Activated CD4-positive, alpha-beta T cell treated with anti-CD3 and anti-CD28 coated beads for 36 hours (primary cell): ENCODE results near the gene PSEN2. TPM values are rescaled to one million over a fixed set of nuclear protein-coding genes. Genes with fewer than 3 reads are reported as not detected.
"Not testable (repeated sequence)": the region's sequence is repeated elsewhere in the genome, so short reads cannot be mapped to it uniquely, and the experiment has no call there.

ENCODE experiments used
- ATAC-seq: fragments of 200-7000 bp; cut with Tn5 transposase; one replicate; pipeline ENCODE4 v1.10.0; 2021; ENCODE audit warnings: mild to moderate bottlenecking, moderate library complexity
- CTCF ChIA-PET: fragments of 350-600 bp; sonication (Branson Sonifier 250); formaldehyde crosslinking; loops from one replicate; lab custom pipeline; 2021; ENCODE audit warnings: antibody characterized with exemption; lab: Charles Lee
- POLR2A ChIA-PET: fragments of 350-600 bp; sonication (Branson Sonifier 250); formaldehyde crosslinking; loops from one replicate; lab custom pipeline; 2021; ENCODE audit warnings: antibody characterized with exemption, inconsistent platforms; lab: Charles Lee
- DNase-seq: peaks from one replicate; pipeline ENCODE4 v3.0.0-alpha.2; 2020
- H3K27ac Mint-ChIP-seq: one replicate; pipeline ENCODE4 v1.8.0; 2021; ENCODE audit warnings: mixed read lengths
- H3K27me3 Mint-ChIP-seq: one replicate; pipeline ENCODE4 v1.8.0; 2021; ENCODE audit warnings: mixed read lengths
- H3K36me3 Mint-ChIP-seq: one replicate; pipeline ENCODE4 v1.8.0; 2021; ENCODE audit warnings: low read depth, mixed read lengths
- H3K4me1 Mint-ChIP-seq: one replicate; pipeline ENCODE4 v1.8.0; 2021; ENCODE audit warnings: mixed read lengths
- H3K4me3 Mint-ChIP-seq: one replicate; pipeline ENCODE4 v1.8.0; 2021; ENCODE audit warnings: mild to moderate bottlenecking, moderate library complexity, mixed read lengths
- H3K9me3 Mint-ChIP-seq: one replicate; pipeline ENCODE4 v1.8.0; 2021; ENCODE audit warnings: low read depth, mixed read lengths
- intact Hi-C, 2 experiments: fragments of 100-400 bp; cut with DNase I in 1 of 2; cut with micrococcal nuclease in 1 of 2; formaldehyde crosslinking; loops; one replicate each; pipeline versions ENCODE4 v1.14.2 to v1.15.1; 2022 to 2024; cut with DNase I, micrococcal nuclease
- total RNA-seq, 2 experiments: library from RNA; stranded (reverse); gene quantifications; one replicate each; pipeline ENCODE4 v1.2.3, GENCODE V29; 2021

PSEN2 gene
- total RNA-seq, 2 experiments from 2014 or later = 2.2 to 3.2 TPM

DNA sequence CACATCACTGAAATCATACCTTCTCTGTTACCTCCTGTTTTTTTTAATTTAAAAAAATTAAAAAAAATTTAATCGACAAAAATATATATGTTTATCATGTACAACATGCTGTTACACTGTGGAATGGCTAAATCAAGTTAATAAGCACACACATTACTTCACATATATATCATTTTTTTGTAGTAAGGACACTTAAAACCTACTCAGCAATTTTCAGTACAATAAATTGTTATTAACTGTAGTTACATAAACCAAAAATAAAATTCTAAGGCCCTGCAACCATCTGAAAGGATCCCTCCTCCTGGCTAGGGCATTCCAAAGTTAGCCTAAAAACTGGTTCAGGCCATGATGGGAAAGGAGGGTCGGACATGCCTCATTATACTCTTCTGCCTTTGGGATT, 46.1 kb downstream of the PSEN2 start:
- no peaks in the 10 kb centered on the region for H3K4me1 Mint-ChIP-seq

DNA sequence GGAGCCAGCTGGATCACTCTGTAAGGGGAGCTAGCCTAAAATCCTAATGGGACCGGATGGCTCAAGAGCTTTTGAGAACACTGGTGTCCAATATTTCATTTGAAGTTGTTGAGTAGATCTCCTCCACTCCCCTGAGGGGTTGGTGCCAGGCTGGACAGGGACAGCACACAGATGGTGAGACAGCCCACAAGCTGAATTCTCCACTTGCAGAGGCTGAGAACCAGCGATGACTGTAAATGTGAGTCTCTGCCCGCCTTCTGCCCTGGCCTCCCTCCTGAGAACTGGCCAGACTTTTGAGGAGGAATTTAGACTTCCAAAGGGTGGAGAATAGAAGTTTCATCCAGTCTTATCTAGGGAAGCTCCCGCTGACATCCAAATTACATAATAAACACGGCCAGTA, 49.2 kb downstream of the PSEN2 start:
- DNase-seq (no peak), ATAC-seq (no peak)
- Mint-ChIP-seq H3K9me3 (no peaks in the 10 kb centered on the region), H3K27ac (no peak overlapping the region), H3K36me3 (no peaks in the 10 kb centered on the region), H3K4me3 (no peak overlapping the region), H3K27me3 (peaks cover 1% of the 10 kb centered on the region), H3K4me1 (no peaks in the 10 kb centered on the region)
- intact Hi-C loops = loop anchor here in 1 of 2 experiments (10.0 kb wide), 1 partner anchor 195 kb away; no protein-coding TSS in a partner anchor
- CTCF ChIA-PET = interaction anchor here (0.7 to 1.0 kb wide), 3 partner anchors 11 to 351 kb away, joined by 3 to 4 read pairs (median 3); no protein-coding TSS in a partner anchor
- POLR2A ChIA-PET = no interaction called here

More for the DNA sequence above, 46.1 kb downstream of the PSEN2 start:
- DNase-seq = no peak
- intact Hi-C loops = loop anchor here in 1 of 2 experiments (10.0 kb wide), 1 partner anchor 198 kb away; no protein-coding TSS in a partner anchor
- Mint-ChIP-seq H3K27me3 (peaks cover 1% of the 10 kb centered on the region), H3K27ac (no peak overlapping the region), H3K9me3 (no peaks in the 10 kb centered on the region), H3K36me3 (no peaks in the 10 kb centered on the region), H3K4me3 (no peak overlapping the region)
- POLR2A ChIA-PET = no interaction called here
- ATAC-seq = no peak
- CTCF ChIA-PET = no interaction called here

DNA sequence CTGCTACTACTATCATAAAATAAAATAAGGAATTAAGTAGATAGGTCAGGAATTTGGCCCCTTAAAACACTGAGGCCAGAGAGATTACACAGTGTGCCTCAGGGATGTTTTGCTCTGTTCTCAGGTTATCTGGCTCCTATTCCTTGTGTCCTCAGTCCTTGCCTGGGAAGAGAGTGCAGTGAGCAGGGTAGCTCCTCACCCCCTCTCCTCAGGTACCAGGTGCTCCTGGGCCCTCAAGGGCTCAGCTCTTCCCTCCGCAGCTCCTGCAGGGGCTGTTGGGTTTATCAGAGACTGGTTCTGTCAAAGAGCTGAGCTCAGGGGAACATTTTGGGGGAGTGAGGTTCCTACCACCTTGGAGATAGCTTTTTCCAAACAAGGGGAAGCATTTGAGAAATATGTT, 49.6 kb downstream of the PSEN2 start:
- no peak overlapping the region for H3K27ac Mint-ChIP-seq
- H3K4me3 Mint-ChIP-seq = no peak overlapping the region
- H3K27me3 Mint-ChIP-seq = peaks cover 1% of the 10 kb centered on the region
- ChIA-PET POLR2A (no interaction called here), CTCF (interaction anchor here (0.7 to 1.0 kb wide), 3 partner anchors 10 to 352 kb away, joined by 3 to 4 read pairs (median 3); no protein-coding TSS in a partner anchor)
- DNase-seq = no peak
- no peaks in the 10 kb centered on the region for H3K36me3 Mint-ChIP-seq
- H3K4me1 Mint-ChIP-seq = no peaks in the 10 kb centered on the region
- intact Hi-C loops = loop anchor here in 1 of 2 experiments (10.0 kb wide), 1 partner anchor 195 kb away; no protein-coding TSS in a partner anchor
- H3K9me3 Mint-ChIP-seq = no peaks in the 10 kb centered on the region
- ATAC-seq = no peak

DNA sequence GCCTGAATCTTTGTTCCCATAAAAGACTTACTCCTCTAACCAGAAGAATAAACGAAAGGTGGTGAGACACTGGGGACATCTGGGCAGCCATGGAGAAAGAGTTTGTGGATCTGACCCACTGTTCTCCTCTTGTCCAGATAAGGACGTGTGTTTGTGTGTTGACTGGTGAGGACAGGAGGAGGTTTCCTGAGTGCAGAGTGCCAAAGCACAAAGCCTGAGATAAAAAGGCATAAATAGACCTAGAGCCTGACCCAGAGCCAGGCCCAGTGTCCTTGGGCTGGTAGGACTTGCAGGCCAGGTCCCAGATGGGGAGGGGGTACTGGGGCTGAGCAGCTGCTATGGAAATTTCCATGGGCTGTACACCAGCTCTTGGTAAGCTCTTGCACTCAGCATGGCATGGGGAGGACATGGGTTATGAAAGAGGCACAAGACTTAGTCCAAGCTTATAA, 50.1 kb downstream of the PSEN2 start:
- Mint-ChIP-seq H3K27me3 (peaks cover 1% of the 10 kb centered on the region), H3K4me3 (no peak overlapping the region), H3K36me3 (no peaks in the 10 kb centered on the region), H3K27ac (no peak overlapping the region), H3K4me1 (no peaks in the 10 kb centered on the region), H3K9me3 (no peaks in the 10 kb centered on the region)
- ATAC-seq (no peak), DNase-seq (no peak)
- POLR2A ChIA-PET = no interaction called here
- CTCF ChIA-PET = interaction anchor here (1.0 kb wide), 1 partner anchor 17 kb away, joined by 4 read pairs; no protein-coding TSS in a partner anchor
- intact Hi-C loops = no loop called here

DNA sequence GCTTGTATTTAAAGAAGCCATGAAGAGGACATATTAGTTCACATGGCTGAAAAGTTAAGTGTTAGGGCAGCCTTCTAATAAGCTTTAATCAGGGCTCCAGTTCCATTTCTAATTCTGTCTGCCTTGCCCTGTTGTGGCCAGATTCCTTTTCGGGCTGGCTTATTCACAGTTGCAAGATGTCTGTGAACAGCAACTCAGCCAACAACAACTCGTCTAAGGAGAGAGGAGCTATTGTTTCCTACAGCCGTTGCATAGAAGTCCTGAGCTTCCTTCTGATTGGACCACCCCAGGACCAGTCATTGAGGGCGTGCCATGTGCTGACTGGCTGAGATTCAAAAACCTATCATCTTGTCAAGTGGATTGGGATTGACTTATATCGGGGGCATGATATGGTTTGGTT, 51.1 kb downstream of the PSEN2 start:
- Mint-ChIP-seq H3K9me3 (no peaks in the 10 kb centered on the region), H3K27me3 (peaks cover 1% of the 10 kb centered on the region), H3K27ac (no peak overlapping the region), H3K36me3 (no peaks in the 10 kb centered on the region), H3K4me1 (no peaks in the 10 kb centered on the region), H3K4me3 (no peak overlapping the region)
- CTCF ChIA-PET = no interaction called here
- intact Hi-C loops = no loop called here
- DNase-seq (no peak), ATAC-seq (no peak)
- POLR2A ChIA-PET = no interaction called here

DNA sequence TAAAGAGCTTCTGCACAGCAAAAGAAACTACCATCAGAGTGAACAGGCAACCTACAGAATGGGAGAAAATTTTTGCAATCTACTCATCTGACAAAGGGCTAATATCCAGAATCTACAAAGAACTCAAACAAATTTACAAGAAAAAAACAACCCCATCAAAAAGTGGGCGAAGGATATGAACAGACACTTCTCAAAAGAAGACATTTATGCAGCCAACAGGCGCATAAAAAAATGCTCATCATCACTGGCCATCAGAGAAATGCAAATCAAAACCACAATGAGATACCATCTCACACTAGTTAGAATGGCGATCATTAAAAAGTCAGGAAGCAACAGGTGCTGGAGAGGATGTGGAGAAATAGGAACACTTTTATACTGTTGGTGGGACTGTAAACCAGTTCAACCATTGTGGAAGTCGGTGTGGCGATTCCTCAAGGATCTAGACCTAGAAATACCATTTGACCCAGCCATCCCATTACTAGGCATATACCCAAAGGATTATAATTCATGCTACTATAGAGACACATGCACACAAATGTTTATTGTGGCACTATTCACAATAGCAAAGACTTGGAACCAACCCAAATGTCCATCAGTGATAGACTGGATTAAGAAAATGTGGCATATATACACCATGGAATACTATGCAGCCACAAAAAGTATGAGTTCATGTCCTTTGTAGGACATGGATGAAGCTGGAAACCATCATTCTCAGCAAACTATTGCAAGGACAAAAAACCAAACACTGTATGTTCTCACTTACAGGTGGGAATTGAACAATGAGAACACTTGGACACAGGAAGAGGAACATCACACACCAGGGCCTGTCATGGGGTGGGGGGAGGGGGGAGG, 59.1 kb downstream of the PSEN2 start:
- not testable (repeated sequence) for H3K27ac Mint-ChIP-seq, H3K27me3 Mint-ChIP-seq, H3K4me3 Mint-ChIP-seq, DNase-seq, H3K36me3 Mint-ChIP-seq, ATAC-seq, H3K9me3 Mint-ChIP-seq, H3K4me1 Mint-ChIP-seq
- ChIA-PET CTCF (interaction anchor here (1.4 kb wide), 1 partner anchor 10 kb away, joined by 3 read pairs; no protein-coding TSS in a partner anchor), POLR2A (interaction anchor here (0.7 kb wide), 1 partner anchor 17 kb away, joined by 5 read pairs; no protein-coding TSS in a partner anchor)
- intact Hi-C loops = loop anchor here (10.0 kb wide), 2 partner anchors 805 to 1475 kb away; partner anchors contain the start of genes JMJD4 (in 1 of the 2), SNAP47 (in 1 of the 2) and TRIM11 (in 1 of the 2)

DNA sequence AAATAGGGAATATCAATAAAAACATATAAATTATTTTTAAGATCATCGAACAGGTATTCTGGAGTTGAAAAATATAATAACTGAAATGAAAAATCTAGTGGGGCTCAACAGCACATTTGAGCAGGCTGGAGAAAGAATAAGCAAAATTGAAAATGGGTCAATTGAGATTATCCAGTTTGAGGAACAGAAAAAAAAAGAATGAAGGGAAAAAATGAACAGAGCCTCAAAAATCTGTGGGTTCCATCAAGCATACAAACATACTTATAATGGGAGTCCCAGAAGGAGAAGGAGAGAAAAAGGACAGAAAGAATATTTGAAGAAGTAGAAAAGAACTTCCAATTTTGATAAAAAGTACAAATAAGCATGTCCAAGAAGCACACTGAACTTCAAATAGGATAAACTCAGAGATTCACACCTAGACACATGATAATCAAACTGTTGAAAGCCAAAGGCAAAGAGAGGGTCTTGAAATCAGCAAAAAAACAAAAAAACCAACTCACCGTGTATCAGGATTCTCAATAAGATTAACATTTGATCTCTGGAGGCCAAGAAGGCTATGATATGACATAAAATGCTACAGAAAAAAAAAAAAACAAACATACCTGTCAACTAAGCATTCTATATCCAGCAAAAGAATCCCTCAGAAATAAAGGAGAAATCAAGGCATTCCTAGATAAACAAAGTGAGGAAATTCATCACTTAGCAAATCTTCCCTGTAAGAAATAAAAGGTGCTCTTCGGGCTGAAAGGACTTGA, 64.2 kb downstream of the PSEN2 start:
- H3K27me3 Mint-ChIP-seq = no peaks in the 10 kb centered on the region
- CTCF ChIA-PET = no interaction called here
- peaks cover 17% of the 10 kb centered on the region for H3K9me3 Mint-ChIP-seq
- no peak for ATAC-seq
- peaks cover 10% of the 10 kb centered on the region for H3K36me3 Mint-ChIP-seq
- H3K4me3 Mint-ChIP-seq = no peak overlapping the region
- no peak for DNase-seq
- POLR2A ChIA-PET = no interaction called here
- H3K4me1 Mint-ChIP-seq = peaks cover 15% of the 10 kb centered on the region
- H3K27ac Mint-ChIP-seq = no peak overlapping the region
- intact Hi-C loops = loop anchor here (10.0 kb wide), 2 partner anchors 800 to 1470 kb away; partner anchors contain the start of genes JMJD4 (in 1 of the 2), SNAP47 (in 1 of the 2) and TRIM11 (in 1 of the 2)

DNA sequence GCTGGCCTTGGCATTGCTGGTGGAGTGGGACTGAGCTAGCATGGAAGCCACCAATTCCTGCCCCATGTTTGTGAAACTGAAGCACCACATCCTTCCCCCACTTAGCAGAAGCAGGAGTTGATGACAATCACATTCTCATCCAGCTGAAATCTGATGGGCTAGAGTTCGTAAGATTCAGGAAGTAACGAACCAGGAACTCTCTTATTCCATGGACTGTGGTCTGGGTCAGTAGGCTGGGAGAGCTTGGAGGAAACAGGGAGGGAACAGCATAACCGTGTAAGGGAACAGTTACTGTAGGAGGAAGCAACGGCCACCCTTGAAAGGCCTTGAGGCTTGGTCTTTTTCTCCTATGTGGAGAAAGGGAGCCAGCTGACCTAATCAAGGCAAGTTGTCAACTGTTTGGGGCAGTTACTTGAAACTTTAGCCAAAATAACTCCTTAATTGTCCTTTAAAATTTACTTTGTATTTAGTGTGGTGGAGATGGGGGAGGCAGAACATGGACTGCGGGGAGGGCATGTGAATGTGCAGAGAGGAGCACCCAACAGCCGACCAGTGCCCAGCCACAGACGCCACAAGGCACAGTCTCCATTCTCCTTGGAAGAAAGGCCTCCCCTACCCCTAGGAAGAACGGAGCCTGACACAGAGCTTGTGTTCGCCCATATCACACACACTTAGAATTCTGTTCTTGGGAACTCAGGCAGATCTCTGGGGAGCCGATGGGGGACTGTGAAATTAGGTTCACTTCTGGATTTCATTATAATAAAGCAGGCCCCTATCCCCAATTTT, 67.7 kb downstream of the PSEN2 start:
- H3K36me3 Mint-ChIP-seq = peaks cover 10% of the 10 kb centered on the region
- peaks cover 37% of the 10 kb centered on the region for H3K4me1 Mint-ChIP-seq
- peak overlapping the region; percentile 96 for H3K27ac Mint-ChIP-seq
- no peak for DNase-seq
- ChIA-PET CTCF (interaction anchor here (0.6 to 1.1 kb wide), 7 partner anchors 13 to 267 kb away, joined by 3 to 4 read pairs (median 3); no protein-coding TSS in a partner anchor), POLR2A (interaction anchor here (0.6 to 2.1 kb wide), 4 partner anchors 10 to 869 kb away, joined by 4 to 12 read pairs (median 6); no protein-coding TSS in a partner anchor)
- H3K27me3 Mint-ChIP-seq = no peaks in the 10 kb centered on the region
- ATAC-seq = no peak
- peaks cover 17% of the 10 kb centered on the region for H3K9me3 Mint-ChIP-seq
- H3K4me3 Mint-ChIP-seq = peak overlapping the region; percentile 82
- intact Hi-C loops = loop anchor here (10.0 kb wide), 2 partner anchors 797 to 1467 kb away; partner anchors contain the start of genes JMJD4 (in 1 of the 2), SNAP47 (in 1 of the 2) and TRIM11 (in 1 of the 2)

DNA sequence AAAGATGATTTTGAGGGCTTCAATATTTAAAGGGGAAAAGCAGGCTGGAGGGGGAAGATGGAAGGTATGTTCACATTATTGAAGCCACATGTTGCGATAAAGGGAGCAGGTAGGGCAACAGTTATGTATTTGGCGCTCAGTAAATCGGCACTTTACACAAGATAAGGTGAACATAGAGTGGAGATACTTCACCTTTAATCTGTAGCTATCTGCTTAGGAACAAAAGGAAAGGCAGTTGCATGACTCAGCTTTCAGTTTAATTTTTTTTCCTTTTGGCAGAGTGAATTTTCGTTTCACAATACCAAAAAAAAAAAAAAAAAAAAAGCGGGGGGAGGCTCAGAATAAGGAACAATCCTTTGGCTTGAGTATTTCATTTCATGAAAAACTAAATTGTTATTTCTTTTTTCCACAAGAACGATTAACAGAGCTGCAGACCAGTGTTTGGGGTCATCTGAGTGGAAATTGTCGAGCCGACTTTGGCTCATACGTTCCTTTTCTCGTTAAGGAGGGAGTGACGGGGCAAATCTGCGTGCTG, 68.6 kb downstream of the PSEN2 start:
- ChIA-PET POLR2A (interaction anchor here (0.6 to 2.1 kb wide), 5 partner anchors 11 to 869 kb away, joined by 3 to 12 read pairs (median 5); no protein-coding TSS in a partner anchor), CTCF (interaction anchor here (0.7 to 1.1 kb wide), 3 partner anchors 8 to 55 kb away, joined by 3 read pairs; no protein-coding TSS in a partner anchor)
- Mint-ChIP-seq H3K4me1 (peaks cover 45% of the 10 kb centered on the region), H3K27ac (peak overlapping the region; percentile 96), H3K36me3 (peaks cover 10% of the 10 kb centered on the region), H3K27me3 (no peaks in the 10 kb centered on the region), H3K4me3 (peak overlapping the region; percentile 82), H3K9me3 (peaks cover 16% of the 10 kb centered on the region)
- no peak for DNase-seq
- ATAC-seq = no peak
- intact Hi-C loops = loop anchor here (1.0 to 10.0 kb wide), 4 partner anchors 57 to 1466 kb away; partner anchors contain the start of genes JMJD4 (in 1 of the 2), SNAP47 (in 1 of the 2) and TRIM11 (in 1 of the 2)
